ENCODE results near the gene UBE3B.

GRCh38 chr12:109575683-109576082 is 98.2 kb downstream of the UBE3B start:
- TF ChIP-seq CTCF (IDR thresholded peaks at IDR 0.05; ENCODE audit: low read depth, low read length) (no peak), MAX (IDR thresholded peaks at IDR 0.05; ENCODE audit: low read depth, low read length) (no peak), POLR2A (IDR thresholded peaks at IDR 0.05; ENCODE audit: extremely low read depth, insufficient read length) (no peak), MYC (IDR thresholded peaks at IDR 0.05; ENCODE audit: low read depth, low read length) (no peak)

All from NB4 (cell line).